Activated T-cell treated with anti-CD3 and anti-CD28 coated beads, Interleukin-2, amount 50 U/mL, for 24 hours (primary cell): ENCODE results near the gene HPSE2.
A peak's percentile ranks its signal among the peaks of the same experiment; 100 is the strongest.

Source experiments
- DNase-seq: peaks from one replicate; pipeline ENCODE4 v3.0.0-alpha.2; 2020
- H3K27ac Mint-ChIP-seq: 2 replicates; pipeline ENCODE4 v1.8.0; 2020; ENCODE audit warnings: mild to moderate bottlenecking, mixed read lengths
- H3K27me3 Mint-ChIP-seq: 2 replicates; pipeline ENCODE4 v1.8.0; 2020; ENCODE audit warnings: mixed read lengths
- H3K36me3 Mint-ChIP-seq: 2 replicates; pipeline ENCODE4 v1.8.0; 2020; ENCODE audit warnings: low read depth, mixed read lengths
- H3K4me1 Mint-ChIP-seq: 2 replicates; pipeline ENCODE4 v1.8.0; 2020; ENCODE audit warnings: low read depth, mixed read lengths
- H3K4me3 Mint-ChIP-seq: 2 replicates; pipeline ENCODE4 v1.8.0; 2020; ENCODE audit warnings: mild to moderate bottlenecking, moderate library complexity, mixed read lengths
- H3K9me3 Mint-ChIP-seq: 2 replicates; pipeline ENCODE4 v1.8.0; 2020; ENCODE audit warnings: mixed read lengths

The HPSE2 gene

GRCh38 chr10:98467506-98468318 is 767.9 kb downstream of the HPSE2 start:
- Mint-ChIP-seq H3K9me3 (no peaks in the 10 kb centered on the region), H3K27me3 (peaks cover 15% of the 10 kb centered on the region), H3K4me1 (peaks cover 12% of the 10 kb centered on the region), H3K36me3 (no peaks in the 10 kb centered on the region), H3K27ac (peak overlapping the region; percentile 89), H3K4me3 (peak overlapping the region; percentile 81)
- peak; percentile 75 for DNase-seq

DNA sequence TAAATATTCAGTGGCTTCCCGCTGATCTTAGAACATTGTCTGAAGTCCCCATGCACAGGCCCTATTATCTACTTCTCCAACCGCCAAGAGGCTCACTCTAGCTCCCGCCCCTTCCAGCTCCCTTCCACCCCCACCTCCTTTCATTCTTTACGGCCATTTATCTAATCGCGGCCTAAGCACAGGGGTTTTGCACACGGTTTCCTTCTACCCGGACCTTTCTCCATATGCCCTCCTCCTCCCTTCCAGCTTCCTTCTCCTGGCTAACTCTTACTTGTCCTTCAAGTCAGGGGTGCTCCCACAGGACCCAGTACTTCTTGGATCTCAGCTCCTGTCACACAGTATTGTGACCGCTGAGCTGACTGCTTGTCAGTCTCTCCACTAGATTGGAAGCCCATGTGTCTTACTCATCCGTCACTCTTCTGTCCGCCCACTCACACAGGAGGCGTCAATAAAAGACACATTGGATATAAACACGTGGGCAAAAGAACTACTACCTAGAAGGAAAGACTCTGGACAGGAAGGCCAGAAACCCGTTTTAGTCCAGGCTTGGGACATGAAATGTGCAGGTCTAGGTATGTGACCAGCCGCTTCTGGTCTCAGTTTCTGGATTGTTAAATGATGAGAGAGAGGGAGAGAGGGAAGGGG is 768.7 kb downstream of the HPSE2 start:
- Mint-ChIP-seq H3K4me3 (no peak overlapping the region), H3K36me3 (no peaks in the 10 kb centered on the region), H3K9me3 (no peaks in the 10 kb centered on the region), H3K27ac (no peak overlapping the region), H3K27me3 (peaks cover 20% of the 10 kb centered on the region), H3K4me1 (peaks cover 12% of the 10 kb centered on the region)
- no peak for DNase-seq

DNA sequence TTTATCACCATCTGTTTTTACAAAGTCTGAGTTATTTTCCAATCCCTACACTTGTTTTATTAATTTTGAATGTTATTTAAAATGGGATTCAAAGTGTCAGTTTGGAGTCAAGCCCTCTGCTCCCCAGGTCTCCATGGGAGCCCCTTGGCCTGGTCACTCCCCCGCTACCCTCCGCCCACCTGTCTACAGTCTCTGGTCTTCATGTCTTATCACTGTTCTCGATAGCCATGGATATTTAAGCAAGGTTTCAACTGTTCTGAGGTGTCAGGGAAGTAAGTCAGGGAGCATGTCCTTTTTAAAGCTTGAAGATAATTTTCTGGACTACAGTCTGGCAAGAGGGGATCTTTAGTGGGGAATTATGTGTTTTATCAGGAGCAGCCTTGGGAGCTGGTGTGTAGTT is 769.8 kb downstream of the HPSE2 start:
- no peak for DNase-seq
- H3K27ac Mint-ChIP-seq = no peak overlapping the region
- no peaks in the 10 kb centered on the region for H3K9me3 Mint-ChIP-seq
- no peaks in the 10 kb centered on the region for H3K36me3 Mint-ChIP-seq
- H3K4me1 Mint-ChIP-seq = peaks cover 12% of the 10 kb centered on the region
- H3K27me3 Mint-ChIP-seq = peaks cover 16% of the 10 kb centered on the region
- H3K4me3 Mint-ChIP-seq = no peak overlapping the region

GRCh38 chr10:98463976-98464754 is 771.5 kb downstream of the HPSE2 start:
- Mint-ChIP-seq H3K4me3 (no peak overlapping the region), H3K27ac (no peak overlapping the region), H3K27me3 (peaks cover 16% of the 10 kb centered on the region), H3K36me3 (no peaks in the 10 kb centered on the region), H3K4me1 (peaks cover 12% of the 10 kb centered on the region), H3K9me3 (no peaks in the 10 kb centered on the region)
- DNase-seq = no peak

DNA sequence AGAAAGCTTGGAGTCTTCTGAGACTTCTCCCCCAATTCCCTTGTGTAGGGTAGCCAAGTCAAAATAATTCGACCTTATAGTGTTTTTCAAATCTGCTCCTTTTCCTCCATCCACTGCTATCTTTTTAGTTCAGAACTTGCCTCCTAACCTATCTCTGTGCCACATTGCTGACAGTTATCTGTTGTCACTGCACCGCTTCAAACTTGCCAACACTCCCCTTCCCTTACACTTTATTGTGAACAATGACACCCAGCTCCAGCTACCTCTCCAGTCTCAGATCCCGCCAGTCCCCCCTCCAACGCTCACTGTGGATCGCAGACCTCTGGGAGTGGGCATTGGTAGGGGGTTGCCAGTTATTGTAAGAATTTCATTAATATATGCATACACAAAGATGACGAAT is 772.6 kb downstream of the HPSE2 start:
- no peaks in the 10 kb centered on the region for H3K36me3 Mint-ChIP-seq
- peaks cover 10% of the 10 kb centered on the region for H3K27me3 Mint-ChIP-seq
- no peak overlapping the region for H3K27ac Mint-ChIP-seq
- no peak for DNase-seq
- H3K9me3 Mint-ChIP-seq = no peaks in the 10 kb centered on the region
- H3K4me1 Mint-ChIP-seq = peaks cover 6% of the 10 kb centered on the region
- H3K4me3 Mint-ChIP-seq = no peak overlapping the region

DNA sequence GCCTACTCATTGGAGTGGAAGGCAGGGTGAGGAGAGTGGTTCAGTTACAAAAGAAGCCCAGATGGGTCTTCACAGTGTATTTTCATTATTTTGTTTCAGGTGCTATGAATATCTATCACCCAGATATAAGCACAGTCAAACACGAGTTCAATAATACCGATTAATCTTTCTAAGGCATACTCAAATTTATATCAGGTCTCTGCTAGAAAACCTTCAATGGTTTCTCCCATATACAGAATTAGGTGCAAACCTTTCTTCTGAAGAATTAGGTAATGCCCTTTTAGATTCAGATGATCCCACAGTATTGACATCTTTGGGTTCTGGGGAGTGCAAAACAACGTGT is 774.2 kb downstream of the HPSE2 start:
- Mint-ChIP-seq H3K9me3 (no peaks in the 10 kb centered on the region), H3K27ac (no peak overlapping the region), H3K36me3 (no peaks in the 10 kb centered on the region), H3K27me3 (peaks cover 16% of the 10 kb centered on the region), H3K4me3 (no peak overlapping the region), H3K4me1 (no peaks in the 10 kb centered on the region)
- DNase-seq = no peak

DNA sequence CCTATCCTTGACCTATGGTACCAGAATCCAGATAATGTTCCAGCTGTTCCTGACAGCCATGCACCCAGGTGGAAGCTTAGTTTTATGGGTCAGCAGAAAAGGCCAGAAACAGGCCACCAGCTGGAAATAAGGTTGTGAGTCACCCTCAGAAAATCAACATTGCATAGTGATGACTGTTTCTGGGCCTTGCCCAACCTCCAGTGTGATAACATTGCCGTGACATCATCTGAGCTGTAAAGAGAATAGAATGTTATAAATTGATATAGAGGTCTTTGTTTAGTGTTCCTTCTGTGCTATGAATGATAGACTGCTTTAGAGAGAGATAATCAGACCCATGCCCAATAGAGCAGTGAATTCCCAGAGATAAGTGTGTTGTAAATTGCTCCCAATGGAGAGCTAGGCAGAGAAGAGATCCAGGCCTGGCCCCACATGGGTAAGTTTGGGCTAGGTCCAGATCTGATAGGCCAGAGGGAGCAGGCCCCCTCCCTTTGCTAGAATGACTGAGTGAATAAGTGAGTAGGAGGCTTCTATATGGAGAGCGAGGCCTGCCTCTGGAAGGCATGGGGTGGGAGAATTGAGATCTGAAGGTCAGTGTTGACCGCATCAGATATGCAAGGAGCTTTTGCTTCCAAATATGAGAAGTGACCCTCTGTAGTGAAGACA is 774.7 kb downstream of the HPSE2 start:
- Mint-ChIP-seq H3K9me3 (no peaks in the 10 kb centered on the region), H3K4me3 (no peak overlapping the region), H3K36me3 (no peaks in the 10 kb centered on the region), H3K4me1 (no peaks in the 10 kb centered on the region), H3K27me3 (peaks cover 16% of the 10 kb centered on the region), H3K27ac (no peak overlapping the region)
- no peak for DNase-seq

- Mint-ChIP-seq H3K27ac (no peak overlapping the region), H3K4me3 (no peak overlapping the region), H3K9me3 (no peaks in the 10 kb centered on the region), H3K36me3 (no peaks in the 10 kb centered on the region), H3K27me3 (peaks cover 16% of the 10 kb centered on the region), H3K4me1 (no peaks in the 10 kb centered on the region)
- DNase-seq = no peak
Observed at GRCh38 chr10:98458809-98459784, 776.6 kb downstream of the HPSE2 start.

- Mint-ChIP-seq H3K9me3 (no peaks in the 10 kb centered on the region), H3K27me3 (peaks cover 16% of the 10 kb centered on the region), H3K4me3 (no peak overlapping the region), H3K4me1 (no peaks in the 10 kb centered on the region), H3K36me3 (no peaks in the 10 kb centered on the region), H3K27ac (no peak overlapping the region)
- DNase-seq = no peak
Observed at GRCh38 chr10:98457721-98458120, 777.9 kb downstream of the HPSE2 start.

- Mint-ChIP-seq H3K27me3 (peaks cover 16% of the 10 kb centered on the region), H3K27ac (no peak overlapping the region), H3K9me3 (no peaks in the 10 kb centered on the region), H3K4me1 (no peaks in the 10 kb centered on the region), H3K4me3 (no peak overlapping the region), H3K36me3 (no peaks in the 10 kb centered on the region)
- no peak for DNase-seq
Observed at GRCh38 chr10:98456686-98457482, 778.8 kb downstream of the HPSE2 start.

GRCh38 chr10:98456043-98456570 is 779.5 kb downstream of the HPSE2 start:
- H3K27me3 Mint-ChIP-seq = peaks cover 16% of the 10 kb centered on the region
- H3K27ac Mint-ChIP-seq = no peak overlapping the region
- H3K4me1 Mint-ChIP-seq = no peaks in the 10 kb centered on the region
- no peak overlapping the region for H3K4me3 Mint-ChIP-seq
- H3K9me3 Mint-ChIP-seq = no peaks in the 10 kb centered on the region
- DNase-seq = no peak
- H3K36me3 Mint-ChIP-seq = no peaks in the 10 kb centered on the region

- Mint-ChIP-seq H3K4me1 (peaks cover under 1% of the 10 kb centered on the region), H3K27ac (no peak overlapping the region), H3K4me3 (no peak overlapping the region), H3K9me3 (no peaks in the 10 kb centered on the region), H3K27me3 (peaks cover 19% of the 10 kb centered on the region), H3K36me3 (no peaks in the 10 kb centered on the region)
- no peak for DNase-seq
Observed at GRCh38 chr10:98453729-98454128, 781.9 kb downstream of the HPSE2 start.

DNA sequence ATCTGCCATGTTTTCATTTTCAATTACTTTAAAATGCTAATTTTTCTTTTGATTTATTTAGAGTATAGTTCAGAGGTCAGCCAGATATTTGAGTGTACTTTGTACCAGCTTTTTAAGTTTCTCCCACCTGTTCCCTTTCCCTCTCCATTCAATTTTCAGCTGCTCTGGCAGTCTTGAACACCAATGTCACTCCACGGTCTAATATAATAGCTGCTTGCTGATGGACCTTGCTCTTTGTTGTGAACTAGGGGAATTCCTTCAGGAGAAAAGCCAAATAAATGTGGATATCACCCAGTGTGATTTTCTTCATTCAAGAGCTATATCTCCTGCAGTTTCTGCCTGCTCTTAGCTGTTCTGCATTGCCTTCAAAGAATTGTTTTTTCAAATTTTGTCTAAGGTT is 785.0 kb downstream of the HPSE2 start:
- Mint-ChIP-seq H3K27me3 (peaks cover 8% of the 10 kb centered on the region), H3K27ac (no peak overlapping the region), H3K36me3 (peaks cover 9% of the 10 kb centered on the region), H3K9me3 (no peaks in the 10 kb centered on the region), H3K4me3 (no peak overlapping the region), H3K4me1 (peaks cover 14% of the 10 kb centered on the region)
- DNase-seq = no peak
